Right lobe of liver (tissue), 4 donors: Measurements from ENCODE around the gene SETX.

ENCODE experiments used
- CTCF ChIP-seq, 4 donors: fragments of 200-600 bp in 3 of 4; fragments of 450-650 bp in 1 of 4; IDR thresholded peaks; one replicate each; pipeline versions ENCODE4 v1.5.1 to v1.8.0; 2016 to 2022; ENCODE audit warnings: antibody characterized with exemption in 4 of 4, mild to moderate bottlenecking in 2 of 4
- POLR2A ChIP-seq: fragments of 450-650 bp; IDR thresholded peaks from one replicate; pipeline ENCODE4 v1.6.1; 2017; ENCODE audit warnings: antibody characterized with exemption, mild to moderate bottlenecking
- donor health status: DM: no; HTN: no; CAD: no.
- donor health status: DM: no; HTN: no; CAD: no.
- donor health status: DM: no; HTN: yes; CAD: no.

GRCh38 chr9:132366481-132366880, 11.7 kb upstream of the SETX start:
- TF ChIP-seq CTCF (IDR thresholded peaks at IDR 0.05) (no peak), POLR2A (no peak)
